K562 (cell line): Measurements from ENCODE around the gene ABCC5. TPM values are rescaled to one million over a fixed set of nuclear protein-coding genes. Genes with fewer than 3 reads are reported as not detected.

ENCODE experiments used
- CREB1 ChIP-seq, 2 experiments: sonication (generic) in 1 of 2; formaldehyde crosslinking in 1 of 2; IDR thresholded peaks; 2 replicates each; pipeline versions ENCODE4 v1.6.1 to v1.8.0; 2012 to 2022; ENCODE audit warnings: inconsistent platforms in 1 of 2, mild to moderate bottlenecking in 1 of 2, missing genetic modification reagents in 1 of 2, moderate library complexity in 1 of 2
- CXXC5 ChIP-seq: fragments of 250-450 bp; sonication (Bioruptor Pico); IDR thresholded peaks from 2 replicates; pipeline ENCODE4 v1.8.0; 2022; ENCODE audit warnings: inconsistent platforms, mild to moderate bottlenecking, moderate library complexity
- FOXJ2 ChIP-seq: fragments of 200-800 bp; sonication (Bioruptor generic); IDR thresholded peaks from 2 replicates; pipeline ENCODE4 v1.6.1; 2016; ENCODE audit warnings: missing genetic modification characterization, missing compliant biosample characterization
- HOXB6 ChIP-seq: fragments of 250-450 bp; sonication (Bioruptor Pico); IDR thresholded peaks from 2 replicates; pipeline ENCODE4 v1.5.1; 2022; ENCODE audit warnings: mild to moderate bottlenecking, borderline replicate concordance
- TRIM28 ChIP-seq: fragments of 450-650 bp; IDR thresholded peaks from 2 replicates; pipeline ENCODE4 v1.6.1; 2017
- ZNF830 ChIP-seq: fragments of 250-450 bp; sonication (Bioruptor Pico); IDR thresholded peaks from 2 replicates; pipeline ENCODE4 v1.5.0; 2021; ENCODE audit warnings: mild to moderate bottlenecking
- polyA plus RNA-seq, 8 experiments: library from polyadenylated mRNA; depleted of rRNA in 4 of 8; stranded (reverse) in 5 of 8; unstranded in 3 of 8; fragments of >200 nt; fragmentation: Nextera tagmentation in 2 of 8; fragmentation: Illumina TruSeq in 1 of 8; extraction: Ambion mirVana in 2 of 8; extraction: Trizol in 1 of 8; gene quantifications; 2 replicates each; pipeline versions ENCODE4 v1.2.1 to v1.2.3, GENCODE V29; 2011 to 2014; ENCODE audit warnings: inconsistent platforms in 1 of 8, missing spikeins in 1 of 8
- total RNA-seq, 7 experiments: library from RNA; depleted of rRNA in 6 of 7; stranded (reverse); fragments of >200 nt in 6 of 7; fragmentation: Illumina TruSeq in 2 of 7; extraction: Trizol in 2 of 7; gene quantifications; 2 replicates each; pipeline versions ENCODE4 v1.2.1 to v1.2.3, GENCODE V29; 2011 to 2021; ENCODE audit warnings: low replicate concordance in 1 of 7
- TF ChIP-seq, protein P1 (sequence below): sonication (generic); IDR thresholded peaks from 2 replicates; pipeline ENCODE4 v1.6.1; 2016
- TF ChIP-seq, protein P2 (sequence below): fragments of 250-450 bp; sonication (Bioruptor Pico); IDR thresholded peaks from 2 replicates; pipeline ENCODE4 v1.8.0; 2022; ENCODE audit warnings: inconsistent platforms, mild to moderate bottlenecking, moderate library complexity, borderline replicate concordance
- TF ChIP-seq, protein P3 (sequence below), 2 experiments: fragments of 450-650 bp; conservative IDR thresholded peaks; 2 replicates each; pipeline ENCODE4 v1.6.1; 2017; ENCODE audit warnings: mild to moderate bottlenecking in 2 of 2, moderate library complexity in 2 of 2
- TF ChIP-seq, protein P4 (sequence below): fragments of 450-650 bp; formaldehyde crosslinking; IDR thresholded peaks from 2 replicates; pipeline ENCODE4 v1.4.0; 2020; ENCODE audit warnings: mild to moderate bottlenecking

ABCC5 gene
- total and polyA plus RNA-seq, 9 of the 15 experiments (the other 6 are each of a cell fraction or from before 2014, with no cell fraction given), result 22.0 to 53.0 (median 41.9) TPM

DNA sequence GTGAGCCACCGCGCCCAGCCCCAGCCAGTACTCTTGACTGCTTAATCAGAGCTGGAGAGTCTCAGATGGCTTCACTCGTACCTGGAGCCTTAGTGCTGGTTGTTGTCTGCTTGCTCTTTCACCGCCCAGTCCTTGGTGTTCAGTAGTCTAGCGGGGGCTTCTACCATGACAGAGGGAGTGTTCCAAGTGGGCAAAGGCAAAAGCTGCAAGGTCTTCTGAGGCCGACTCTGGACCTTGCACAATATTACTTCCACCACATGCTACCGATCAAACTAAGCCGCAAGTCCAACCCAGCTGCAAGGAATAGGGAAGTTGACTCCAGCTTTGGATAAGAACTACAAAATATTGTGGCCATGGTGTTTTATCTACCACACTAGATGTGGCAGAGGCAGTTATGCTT, 139.6 kb downstream of the ABCC5 start (continued):
- no peak for TF ChIP-seq TRIM28
- TF ChIP-seq, protein P1, sequence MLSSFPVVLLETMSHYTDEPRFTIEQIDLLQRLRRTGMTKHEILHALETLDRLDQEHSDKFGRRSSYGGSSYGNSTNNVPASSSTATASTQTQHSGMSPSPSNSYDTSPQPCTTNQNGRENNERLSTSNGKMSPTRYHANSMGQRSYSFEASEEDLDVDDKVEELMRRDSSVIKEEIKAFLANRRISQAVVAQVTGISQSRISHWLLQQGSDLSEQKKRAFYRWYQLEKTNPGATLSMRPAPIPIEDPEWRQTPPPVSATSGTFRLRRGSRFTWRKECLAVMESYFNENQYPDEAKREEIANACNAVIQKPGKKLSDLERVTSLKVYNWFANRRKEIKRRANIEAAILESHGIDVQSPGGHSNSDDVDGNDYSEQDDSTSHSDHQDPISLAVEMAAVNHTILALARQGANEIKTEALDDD, result peak; percentile 43
- TF ChIP-seq CREB1 (IDR thresholded peaks at IDR 0.05), result no peak
- TF ChIP-seq CREB1 (CRISPR knock-in tag; IDR thresholded peaks at IDR 0.05), result peak; percentile 25; the same call in 1 of the 2 replicates
- TF ChIP-seq HOXB6 (CRISPR knock-in tag), result no peak
- no peak for TF ChIP-seq FOXJ2 (tag)
- TF ChIP-seq, protein P2, sequence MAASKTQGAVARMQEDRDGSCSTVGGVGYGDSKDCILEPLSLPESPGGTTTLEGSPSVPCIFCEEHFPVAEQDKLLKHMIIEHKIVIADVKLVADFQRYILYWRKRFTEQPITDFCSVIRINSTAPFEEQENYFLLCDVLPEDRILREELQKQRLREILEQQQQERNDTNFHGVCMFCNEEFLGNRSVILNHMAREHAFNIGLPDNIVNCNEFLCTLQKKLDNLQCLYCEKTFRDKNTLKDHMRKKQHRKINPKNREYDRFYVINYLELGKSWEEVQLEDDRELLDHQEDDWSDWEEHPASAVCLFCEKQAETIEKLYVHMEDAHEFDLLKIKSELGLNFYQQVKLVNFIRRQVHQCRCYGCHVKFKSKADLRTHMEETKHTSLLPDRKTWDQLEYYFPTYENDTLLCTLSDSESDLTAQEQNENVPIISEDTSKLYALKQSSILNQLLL (CRISPR knock-in tag), result no peak
- TF ChIP-seq, protein P3, sequence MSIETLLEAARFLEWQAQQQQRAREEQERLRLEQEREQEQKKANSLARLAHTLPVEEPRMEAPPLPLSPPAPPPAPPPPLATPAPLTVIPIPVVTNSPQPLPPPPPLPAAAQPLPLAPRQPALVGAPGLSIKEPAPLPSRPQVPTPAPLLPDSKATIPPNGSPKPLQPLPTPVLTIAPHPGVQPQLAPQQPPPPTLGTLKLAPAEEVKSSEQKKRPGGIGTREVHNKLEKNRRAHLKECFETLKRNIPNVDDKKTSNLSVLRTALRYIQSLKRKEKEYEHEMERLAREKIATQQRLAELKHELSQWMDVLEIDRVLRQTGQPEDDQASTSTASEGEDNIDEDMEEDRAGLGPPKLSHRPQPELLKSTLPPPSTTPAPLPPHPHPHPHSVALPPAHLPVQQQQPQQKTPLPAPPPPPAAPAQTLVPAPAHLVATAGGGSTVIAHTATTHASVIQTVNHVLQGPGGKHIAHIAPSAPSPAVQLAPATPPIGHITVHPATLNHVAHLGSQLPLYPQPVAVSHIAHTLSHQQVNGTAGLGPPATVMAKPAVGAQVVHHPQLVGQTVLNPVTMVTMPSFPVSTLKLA (conservative IDR thresholded peaks at IDR 0.05), result peak in 1 of 2 experiments; percentile 32; a peak in 1 of 4 replicates
- TF ChIP-seq, protein P4, sequence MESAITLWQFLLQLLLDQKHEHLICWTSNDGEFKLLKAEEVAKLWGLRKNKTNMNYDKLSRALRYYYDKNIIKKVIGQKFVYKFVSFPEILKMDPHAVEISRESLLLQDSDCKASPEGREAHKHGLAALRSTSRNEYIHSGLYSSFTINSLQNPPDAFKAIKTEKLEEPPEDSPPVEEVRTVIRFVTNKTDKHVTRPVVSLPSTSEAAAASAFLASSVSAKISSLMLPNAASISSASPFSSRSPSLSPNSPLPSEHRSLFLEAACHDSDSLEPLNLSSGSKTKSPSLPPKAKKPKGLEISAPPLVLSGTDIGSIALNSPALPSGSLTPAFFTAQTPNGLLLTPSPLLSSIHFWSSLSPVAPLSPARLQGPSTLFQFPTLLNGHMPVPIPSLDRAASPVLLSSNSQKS, result no peak
- TF ChIP-seq CXXC5 (CRISPR knock-in tag), result no peak
- no peak for TF ChIP-seq ZNF830
